HepG2 (cell line): Measurements from ENCODE around the gene POGK.

Experiments used
- CEBPG ChIP-seq: IDR thresholded peaks from 2 replicates; pipeline ENCODE4 v1.6.1; 2016
- FOXO4 ChIP-seq: sonication (generic); formaldehyde crosslinking; conservative IDR thresholded peaks from 2 replicates; pipeline ENCODE4 v1.8.1; 2023; ENCODE audit warnings: missing genetic modification reagents
- KDM1A ChIP-seq: IDR thresholded peaks from 2 replicates; pipeline ENCODE4 v1.6.1; 2016; ENCODE audit warnings: missing compliant biosample characterization
- PHB2 ChIP-seq: fragments of 450-650 bp; IDR thresholded peaks from 2 replicates; pipeline ENCODE4 v1.6.1; 2018; ENCODE audit not compliant: partially characterized antibody
- POLR2AphosphoS2 ChIP-seq: IDR thresholded peaks from 2 replicates; pipeline ENCODE4 v1.6.1; 2011; ENCODE audit warnings: low read depth, low read length, improper control_type of control experiment
- SMC3 ChIP-seq: IDR thresholded peaks from 2 replicates; pipeline ENCODE4 v1.6.1; 2011; ENCODE audit warnings: low read length, improper control_type of control experiment
- SRSF1 ChIP-seq: fragments of 200-400 bp; formaldehyde crosslinking; optimal IDR thresholded peaks from 2 replicates; pipeline ENCODE3; 2017; ENCODE audit warnings: mild to moderate bottlenecking, low read depth, low read length, moderate library complexity
- ZNF383 ChIP-seq: sonication (generic); formaldehyde crosslinking; IDR thresholded peaks from 2 replicates; pipeline ENCODE4 v1.4.0; 2020; ENCODE audit warnings: missing genetic modification reagents, mild to moderate bottlenecking, borderline replicate concordance
- ZNF552 ChIP-seq: sonication (generic); formaldehyde crosslinking; IDR thresholded peaks from 2 replicates; pipeline ENCODE4 v1.9.0; 2022; ENCODE audit warnings: missing genetic modification reagents, mild to moderate bottlenecking, borderline replicate concordance

DNA sequence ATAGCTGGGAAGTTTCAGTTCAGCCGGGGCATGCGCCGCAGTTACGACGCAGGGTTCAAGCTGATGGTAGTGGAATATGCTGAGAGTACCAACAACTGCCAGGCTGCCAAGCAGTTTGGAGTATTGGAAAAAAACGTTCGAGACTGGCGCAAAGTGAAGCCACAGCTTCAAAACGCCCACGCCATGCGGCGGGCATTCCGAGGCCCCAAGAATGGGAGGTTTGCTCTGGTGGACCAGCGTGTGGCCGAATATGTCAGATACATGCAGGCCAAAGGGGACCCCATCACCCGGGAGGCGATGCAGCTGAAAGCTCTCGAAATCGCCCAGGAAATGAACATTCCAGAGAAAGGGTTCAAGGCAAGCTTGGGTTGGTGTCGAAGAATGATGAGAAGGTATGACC, 9.9 kb downstream of the POGK start:
- TF ChIP-seq FOXO4 (no peak), SMC3 (no peak), ZNF552 (CRISPR knock-in tag) (no peak), SRSF1 (no peak), PHB2 (no peak), CEBPG (CRISPR knock-in tag) (no peak), ZNF383 (CRISPR knock-in tag) (no peak), POLR2AphosphoS2 (no peak), KDM1A (CRISPR knock-in tag) (no peak)
